LHCN-M2 (cell line): Measurements from ENCODE around the gene TTC9B. TPM values are rescaled to one million over a fixed set of nuclear protein-coding genes. Genes with fewer than 3 reads are reported as not detected.

Experiments
- DNase-seq: peaks from one replicate; pipeline ENCODE4 v3.0.0-alpha.2; 2012; ENCODE audit warnings: low read depth
- polyA plus RNA-seq: library from polyadenylated mRNA; unstranded; fragments of >200 nt; gene quantifications from one replicate; pipeline ENCODE4 v1.2.1, GENCODE V29; 2012; ENCODE audit warnings: missing spikeins
- total RNA-seq: library from RNA; depleted of rRNA; stranded (reverse); fragments of >200 nt; gene quantifications from 2 replicates; pipeline ENCODE4 v1.2.3, GENCODE V29; 2014; rRNA removed

TTC9B gene
- not detected in 2 replicates for total RNA-seq
- polyA plus RNA-seq, result 0.05 TPM

DNA sequence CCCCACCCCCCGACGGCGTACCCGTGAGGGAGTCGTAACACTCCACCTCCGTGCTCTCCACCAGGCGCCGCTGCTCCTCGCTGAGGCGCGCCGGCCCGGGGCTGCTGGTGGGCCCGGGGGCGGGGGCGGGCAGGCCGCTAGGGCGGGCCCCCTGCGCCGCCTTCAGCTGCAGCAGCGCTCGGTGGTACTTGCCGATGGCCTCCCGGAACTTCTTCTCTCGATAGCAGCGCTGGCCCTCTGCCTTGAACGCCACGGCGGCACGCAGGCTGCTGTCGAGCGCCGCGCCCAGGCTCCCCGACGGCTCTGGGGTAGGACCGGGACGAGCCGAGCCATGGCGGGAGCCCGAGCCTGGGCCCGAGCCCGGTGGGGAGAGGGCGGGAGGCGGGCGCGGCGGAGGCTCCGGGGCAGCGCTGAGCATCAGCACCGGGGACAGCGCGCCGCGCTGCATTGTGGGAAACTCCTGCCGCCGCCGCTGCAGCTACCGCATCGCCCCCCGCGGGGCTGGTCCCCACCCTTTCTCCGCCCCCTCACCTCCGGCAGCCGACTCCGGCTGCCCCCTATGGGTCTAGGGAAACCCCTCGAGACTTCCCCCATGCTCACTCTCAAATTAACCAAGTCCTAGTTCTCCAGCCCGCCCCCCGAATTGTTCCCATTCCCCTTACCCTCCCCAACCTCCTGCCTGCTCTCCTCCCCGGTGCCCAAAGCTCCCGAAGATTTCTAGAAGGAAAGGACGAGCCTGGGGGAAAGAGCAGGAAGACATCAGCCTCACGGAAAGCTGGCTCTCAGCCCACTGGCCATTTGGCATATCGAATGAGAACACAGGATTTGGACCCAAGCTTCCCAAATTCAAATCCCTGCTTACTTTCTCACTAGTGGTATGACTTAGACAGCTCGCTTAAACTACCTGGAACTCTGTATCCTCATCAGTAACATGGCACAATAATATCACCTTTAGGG lies at the start of gene TTC9B:
TSS of gene TTC9B (minus strand) at position 451 of the 957 bp plus-strand sequence. CDS start at position 448, 3 bp downstream.
- no peak for DNase-seq

DNA sequence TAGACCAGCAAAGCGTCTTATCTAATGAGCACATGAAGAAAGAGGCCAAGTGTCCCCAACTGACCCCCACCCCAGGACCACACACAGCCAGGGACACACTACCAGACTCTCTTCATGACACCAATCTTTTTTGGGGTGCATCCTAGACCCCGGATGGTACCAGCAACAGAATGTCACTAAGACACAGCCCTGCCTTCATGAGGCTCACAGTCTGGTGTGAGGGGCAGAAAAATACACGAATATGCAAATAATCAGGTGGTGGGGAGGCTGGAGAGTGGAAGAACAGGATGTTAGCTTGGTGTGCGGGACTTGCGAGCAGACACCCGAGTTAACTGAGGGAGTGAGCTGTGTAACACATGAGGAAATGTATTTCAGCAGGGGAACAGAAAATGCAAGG lies 49.4 kb upstream of the TTC9B start:
- DNase-seq, result no peak

DNA sequence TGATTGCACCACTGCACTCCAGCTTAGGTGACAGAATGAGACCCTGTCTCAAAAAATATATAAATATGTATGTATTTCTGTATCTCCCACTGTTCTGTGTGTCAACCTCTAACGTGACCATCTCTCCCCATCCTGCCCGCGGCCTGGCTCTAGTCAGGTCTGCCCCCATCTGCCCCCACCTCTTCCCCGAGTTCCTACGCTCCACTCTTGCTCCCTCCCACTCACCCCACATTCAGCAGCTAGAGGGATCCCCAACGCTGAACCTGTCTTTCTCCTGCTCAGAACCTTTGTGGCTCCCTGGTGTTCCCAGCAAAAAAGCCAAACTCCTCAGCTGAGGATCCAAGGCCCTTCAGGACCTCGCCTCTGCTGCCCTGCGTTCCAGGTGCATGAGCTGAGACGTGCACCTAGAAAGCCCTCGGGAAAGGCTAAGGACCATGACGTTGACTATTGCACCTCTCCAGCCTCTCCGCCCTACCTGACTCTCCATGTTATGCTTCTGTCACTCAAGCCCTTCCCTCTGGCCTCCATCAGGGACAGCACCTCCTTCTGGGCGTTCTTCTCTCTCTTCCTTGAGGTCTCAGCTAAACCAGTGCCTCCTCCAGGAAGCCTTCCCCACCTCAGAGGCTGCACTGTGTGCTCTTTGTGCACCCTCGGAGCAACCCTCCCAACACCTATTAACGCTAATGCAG lies 48.9 kb upstream of the TTC9B start:
- no peak for DNase-seq

DNA sequence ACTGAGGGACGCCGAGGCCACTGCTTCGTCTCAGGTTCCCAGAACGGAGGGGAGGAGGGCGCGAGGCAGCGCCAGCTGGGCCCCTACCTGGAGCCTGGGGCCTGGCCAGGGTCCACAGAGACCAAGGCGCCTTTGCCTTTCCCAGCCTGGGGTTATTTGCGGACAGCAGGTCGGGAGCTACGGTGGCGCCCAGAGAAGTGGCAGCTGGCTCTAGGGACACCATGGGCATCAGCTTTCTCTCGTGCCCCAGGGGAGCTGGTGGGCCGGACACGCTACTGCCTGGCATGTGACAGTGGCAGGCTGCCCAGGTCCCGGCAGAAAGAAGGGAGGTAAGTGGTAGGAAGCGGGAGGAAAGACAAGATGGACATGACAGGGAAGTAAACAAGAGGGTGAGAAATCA lies 47.9 kb upstream of the TTC9B start:
- DNase-seq, result no peak

DNA sequence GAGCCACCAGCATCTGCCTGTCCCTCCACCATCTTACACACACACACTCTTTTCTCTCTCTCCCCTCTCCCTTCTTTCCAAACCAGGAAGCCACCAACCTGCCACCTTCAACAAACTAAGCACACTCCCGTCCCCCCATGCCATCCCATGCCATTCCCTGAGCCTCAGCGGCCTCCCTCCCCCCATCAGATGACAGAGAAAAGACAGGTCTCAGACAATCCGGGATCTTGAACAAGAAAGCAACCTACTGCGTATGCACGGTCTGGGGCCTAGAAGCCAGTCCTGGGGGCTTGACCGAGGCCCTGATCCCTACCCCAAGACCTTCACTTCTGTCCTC lies 47.5 kb upstream of the TTC9B start:
- no peak for DNase-seq

DNA sequence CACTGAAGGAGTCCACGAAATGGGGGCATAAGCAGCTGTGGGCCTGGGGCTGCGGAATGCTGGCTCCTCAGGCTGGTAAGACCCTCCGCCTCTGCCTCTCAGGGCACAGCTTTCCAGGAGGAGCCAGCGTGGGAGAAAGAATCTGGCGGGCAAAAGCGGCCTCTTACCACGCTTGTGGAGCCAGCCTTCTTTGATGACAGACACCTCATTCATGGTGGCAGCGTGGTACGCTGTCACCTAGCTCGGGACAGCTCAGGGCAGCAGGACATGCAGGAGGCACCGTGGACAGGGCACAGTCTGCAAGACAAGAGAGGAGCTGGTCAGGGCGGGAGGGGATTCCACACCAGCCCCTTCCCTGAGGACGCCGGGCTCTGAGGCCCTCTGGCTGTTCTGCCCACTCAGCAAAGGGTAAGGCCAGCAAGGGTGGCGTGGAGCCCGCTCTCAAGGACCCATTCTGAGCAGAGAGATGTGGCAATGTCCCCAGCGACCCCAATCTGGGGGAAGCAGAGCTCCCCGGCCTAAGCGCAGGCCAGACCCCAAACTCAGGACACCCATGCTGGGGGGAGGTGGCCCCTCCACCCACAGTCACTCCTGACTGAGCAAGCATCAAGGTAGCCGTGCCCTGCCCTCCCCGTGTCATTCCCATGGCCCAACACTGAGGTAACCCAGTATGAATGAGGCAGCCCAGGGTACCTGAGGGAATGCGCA lies 47.0 kb upstream of the TTC9B start:
- no peak for DNase-seq

DNA sequence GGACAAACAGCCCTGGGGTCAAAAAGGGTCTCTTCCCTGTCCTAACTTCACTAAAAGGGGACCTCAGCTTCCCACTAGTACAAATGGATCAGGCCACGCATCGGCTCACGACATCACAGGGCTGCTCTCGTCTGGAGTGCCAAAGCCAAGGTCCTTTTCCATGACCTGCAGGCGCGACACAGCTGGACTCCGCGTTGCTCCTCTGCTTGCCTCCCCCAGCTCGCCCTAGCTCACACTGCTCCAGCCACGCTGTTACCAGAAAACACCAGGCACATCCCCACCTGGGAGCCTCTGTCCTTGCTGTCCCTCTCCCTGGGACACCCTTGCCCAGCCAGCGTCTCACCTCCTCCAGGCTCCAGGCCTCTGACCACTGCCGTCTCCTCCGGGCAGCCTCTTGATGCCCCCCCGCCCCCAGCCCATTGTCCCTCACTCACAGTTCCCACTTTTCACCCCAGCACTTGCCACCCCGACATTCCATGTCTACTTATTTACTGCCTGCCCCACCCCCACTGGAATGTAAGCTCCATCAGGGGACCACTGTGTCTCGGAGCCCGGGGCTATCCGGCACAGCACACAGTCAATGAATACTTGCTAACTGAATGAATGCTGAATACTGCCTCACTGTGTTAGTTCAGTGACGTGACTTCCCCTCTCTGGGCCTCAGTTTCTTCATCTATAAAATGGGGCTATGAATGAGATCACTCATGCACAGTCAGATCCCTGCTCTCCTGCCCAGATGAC lies 46.3 kb upstream of the TTC9B start:
- DNase-seq, result no peak

DNA sequence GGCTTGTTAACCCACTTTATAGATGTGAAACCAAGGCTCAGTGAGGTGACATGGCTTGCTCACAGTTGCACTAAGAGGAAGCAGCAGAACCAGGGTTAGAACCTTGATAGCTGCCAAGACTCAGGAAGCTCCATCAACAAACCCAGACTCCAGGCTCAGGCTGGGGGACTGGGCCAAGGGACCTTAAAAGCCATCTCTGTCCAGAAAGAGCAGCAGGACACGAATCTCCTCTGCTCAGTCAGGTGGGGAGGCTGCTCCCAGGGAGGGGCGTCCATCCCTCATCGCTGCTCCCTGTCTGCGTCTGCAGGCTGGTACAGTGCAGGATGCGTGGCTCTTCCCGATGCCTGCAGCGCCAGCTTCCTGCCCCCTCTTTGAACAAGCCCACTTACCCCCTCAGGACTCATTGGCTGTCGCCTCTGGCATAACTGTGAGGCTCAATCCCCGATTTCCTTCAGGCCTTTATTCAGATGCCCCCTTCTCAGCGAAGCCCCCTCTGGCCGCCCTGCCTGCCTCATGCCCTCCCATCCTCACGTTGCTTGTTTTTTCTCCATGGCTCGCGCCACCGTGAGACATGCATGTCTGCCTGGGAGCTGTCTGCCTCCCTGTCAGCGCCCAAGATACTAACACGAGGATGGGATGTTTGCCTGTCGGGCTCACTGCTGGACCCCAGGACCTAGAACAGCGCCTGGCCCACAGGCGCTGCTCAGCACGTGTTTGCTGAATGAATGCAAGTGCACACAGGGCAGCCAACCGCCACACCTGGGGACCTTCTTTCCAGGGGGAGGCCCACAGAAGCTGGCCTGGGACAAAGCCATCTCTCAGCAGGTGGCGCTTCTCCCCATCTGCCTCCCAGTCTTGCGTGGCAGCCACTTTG lies 45.5 kb upstream of the TTC9B start:
- no peak for DNase-seq

DNA sequence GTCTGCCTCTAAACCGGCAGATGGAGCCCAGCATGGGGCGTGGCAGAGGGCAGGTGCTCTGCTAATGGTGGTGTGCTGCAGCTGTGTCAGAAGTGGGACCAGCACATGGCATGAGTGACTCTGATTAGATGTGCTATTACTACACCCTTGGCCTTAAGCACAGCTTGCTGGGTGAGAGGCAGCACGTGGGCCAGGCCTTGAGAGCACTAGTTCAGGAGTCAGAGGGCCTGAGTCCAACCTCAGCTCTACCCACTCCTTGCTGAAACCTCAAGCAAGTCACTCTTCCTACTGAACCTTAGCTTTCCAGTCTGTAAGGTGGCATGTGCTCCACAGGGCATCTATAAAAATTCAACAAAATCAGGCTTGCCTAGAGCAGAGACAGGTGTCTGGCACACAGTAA lies 44.2 kb upstream of the TTC9B start:
- DNase-seq, result no peak

DNA sequence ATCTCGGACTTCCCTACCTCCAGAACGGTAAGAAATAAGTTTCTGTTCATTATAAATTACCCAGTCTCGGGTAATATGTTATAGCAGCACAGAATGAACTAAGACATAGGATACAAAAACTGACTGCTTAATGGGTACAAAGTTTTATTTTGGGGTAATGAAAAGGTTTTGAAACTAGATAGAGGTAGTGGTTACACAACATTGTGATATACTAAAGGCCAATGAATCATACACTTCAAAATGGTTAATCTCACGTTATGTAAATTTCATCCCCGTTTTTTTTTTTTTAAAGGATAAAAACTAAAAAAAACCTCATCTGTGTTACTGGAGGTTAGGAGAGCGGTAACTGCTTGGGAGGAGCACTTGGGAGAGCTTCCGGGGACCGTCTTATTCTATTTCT lies 43.4 kb upstream of the TTC9B start:
- DNase-seq, result no peak

DNA sequence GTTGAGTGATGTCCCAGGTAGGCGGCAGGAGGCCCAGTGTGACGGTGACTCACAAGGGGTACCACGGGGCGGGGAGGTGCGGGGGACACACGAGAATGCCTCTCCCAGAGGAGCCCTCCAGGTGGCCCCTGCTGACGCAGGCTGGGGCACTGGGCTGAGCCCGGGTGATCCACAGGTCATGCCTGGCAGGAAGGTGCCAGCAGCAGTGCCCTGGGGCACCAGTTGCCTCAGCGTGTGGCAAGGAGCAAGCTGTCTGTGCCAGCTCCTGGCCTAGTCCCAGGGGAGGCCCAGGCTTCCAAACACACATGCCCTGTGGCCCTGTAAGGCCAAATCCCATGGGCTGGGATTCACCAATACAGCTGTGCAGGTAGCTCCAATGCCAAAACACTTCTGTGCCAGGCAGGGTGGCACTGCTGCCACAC lies 38.9 kb upstream of the TTC9B start:
- no peak for DNase-seq

DNA sequence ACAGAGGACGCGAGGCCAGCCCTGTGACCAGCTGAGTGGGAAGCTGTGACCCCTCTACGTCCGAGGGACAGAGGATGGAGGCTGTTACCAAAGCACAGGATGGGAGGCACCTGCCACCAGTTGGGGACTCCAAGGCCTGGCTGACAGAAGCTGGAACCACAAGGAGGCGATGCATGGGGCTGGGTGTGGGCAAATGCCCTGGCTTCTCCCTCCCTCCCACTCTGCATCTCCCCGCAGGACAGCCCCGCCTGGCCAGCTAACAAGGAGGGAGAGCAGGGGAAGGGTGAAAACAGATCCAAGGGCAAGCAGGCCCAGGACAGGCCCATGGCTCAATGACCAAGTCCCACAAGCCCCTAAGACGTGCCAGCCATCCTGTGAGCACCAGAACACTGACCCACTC lies 38.3 kb upstream of the TTC9B start:
- no peak for DNase-seq

DNA sequence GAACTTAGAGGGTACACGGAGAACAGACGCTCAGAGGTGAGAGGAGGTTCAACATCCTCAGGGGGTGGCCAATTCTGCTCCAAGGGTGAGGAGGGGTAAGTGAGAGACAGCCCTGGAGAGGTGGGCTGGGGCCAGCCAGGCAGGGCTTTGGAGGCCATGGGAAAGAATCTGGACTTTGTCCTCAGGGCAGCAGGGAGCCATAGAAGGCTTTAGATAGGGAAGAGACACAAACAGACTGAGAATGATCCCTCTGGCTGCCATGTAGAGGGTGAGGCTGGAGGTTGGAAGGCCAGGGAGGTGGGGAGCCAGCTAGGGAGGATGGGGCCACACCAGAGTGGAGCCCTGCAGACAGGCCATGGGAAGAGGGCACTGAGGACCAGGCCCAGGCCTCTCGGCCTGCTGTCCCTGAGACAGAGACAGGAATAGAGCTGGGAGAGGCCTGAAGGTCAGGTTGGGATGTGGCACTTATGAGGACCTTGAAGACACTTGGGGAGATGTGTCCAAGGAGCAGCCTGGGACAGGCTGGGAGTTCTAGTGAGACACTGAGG lies 37.5 kb upstream of the TTC9B start:
- DNase-seq, result no peak

DNA sequence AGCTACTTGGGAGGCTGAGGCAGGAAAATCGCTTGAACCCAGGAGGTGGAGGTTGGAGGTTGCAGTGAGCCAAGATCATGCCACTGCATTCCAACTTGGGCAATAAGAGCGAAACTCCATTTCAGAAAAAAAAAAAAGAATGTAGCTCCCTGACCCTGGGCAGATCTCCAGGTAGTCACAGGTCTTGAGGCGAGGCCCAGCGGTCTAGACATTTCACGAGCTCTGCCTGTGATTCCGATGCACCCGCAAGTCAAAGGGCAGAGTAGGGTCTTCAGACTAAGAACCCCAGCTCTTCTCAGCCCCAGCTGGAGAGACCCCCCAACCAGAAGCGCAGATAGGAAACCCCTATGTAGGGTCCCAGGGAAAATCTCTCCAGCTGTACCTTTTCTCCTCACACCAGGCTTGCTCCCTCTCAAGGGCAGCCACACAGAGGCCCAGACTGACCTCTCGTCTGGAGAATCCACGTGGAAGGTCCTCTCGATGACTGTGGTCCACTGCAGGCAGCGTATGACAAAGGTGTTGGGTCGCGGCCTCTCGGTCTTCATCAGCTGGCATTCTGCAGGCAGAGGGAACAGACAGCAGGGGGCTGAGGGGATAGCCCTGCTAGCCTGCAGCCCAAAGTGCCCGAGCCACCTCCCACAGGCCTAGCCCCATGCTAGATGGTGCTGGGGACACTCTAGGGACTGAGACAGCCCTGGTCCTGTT lies 36.7 kb upstream of the TTC9B start:
- no peak for DNase-seq

DNA sequence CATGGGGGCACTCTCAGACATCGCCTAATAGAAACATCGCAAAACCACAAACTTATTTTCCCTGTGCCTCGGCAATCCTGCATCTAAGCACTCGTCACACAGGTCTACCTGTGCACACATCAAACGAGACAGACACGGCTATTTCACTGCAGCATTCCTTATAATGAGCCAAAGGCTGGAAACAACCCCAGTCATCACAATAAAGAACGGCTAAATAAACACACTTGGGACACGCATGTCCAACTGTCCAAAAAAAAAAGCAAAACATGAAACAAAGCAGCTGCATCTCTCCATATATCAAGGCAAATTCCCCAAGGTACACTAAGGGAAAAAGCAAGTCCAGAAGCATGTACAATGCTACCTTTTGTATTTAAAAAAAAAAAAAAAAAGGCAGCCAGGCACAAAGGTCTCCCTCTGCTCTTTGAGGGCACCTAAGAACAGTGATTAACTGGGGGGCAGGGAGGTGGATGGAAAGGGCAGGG lies 35.5 kb upstream of the TTC9B start:
- no peak for DNase-seq

DNA sequence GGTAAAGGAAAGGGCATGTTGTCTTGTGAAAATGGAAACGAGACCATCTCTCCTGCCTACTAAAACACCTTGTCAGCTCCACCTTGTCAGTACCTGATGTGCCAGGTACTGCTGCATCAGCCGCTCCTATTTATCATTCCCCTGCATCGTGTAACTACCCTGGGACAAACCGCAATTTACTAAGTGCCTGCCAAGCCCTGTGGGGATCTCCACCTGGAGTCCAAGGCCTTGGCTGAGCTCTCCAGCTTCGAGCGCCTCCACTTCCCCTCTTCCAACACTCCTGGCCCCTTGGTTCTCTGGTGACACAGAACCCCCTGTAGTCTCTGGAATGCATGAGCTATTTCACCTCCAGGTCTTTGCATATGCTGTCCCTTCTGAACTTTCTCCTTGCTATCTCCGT lies 34.2 kb upstream of the TTC9B start:
- no peak for DNase-seq

DNA sequence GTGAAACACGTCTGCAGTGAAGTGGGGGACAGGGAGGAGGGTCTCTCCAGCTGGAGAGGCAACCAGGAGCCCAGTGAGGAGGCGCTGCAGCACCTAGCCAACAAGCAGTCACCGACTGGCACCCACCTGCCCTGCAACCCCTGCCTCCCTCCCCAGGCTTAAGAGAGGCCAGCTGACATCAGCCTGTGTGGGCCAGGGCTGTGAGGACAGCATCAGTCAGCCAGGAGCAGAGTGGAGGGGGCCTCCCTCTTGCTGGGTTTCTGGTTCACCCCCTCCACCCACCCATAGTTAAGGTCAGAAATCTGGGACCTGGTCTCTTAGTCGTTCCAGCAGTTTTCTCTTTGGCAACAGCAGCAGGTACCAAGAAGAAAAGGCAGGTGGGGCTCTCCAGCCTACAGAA lies 33.8 kb upstream of the TTC9B start:
- DNase-seq, result no peak

DNA sequence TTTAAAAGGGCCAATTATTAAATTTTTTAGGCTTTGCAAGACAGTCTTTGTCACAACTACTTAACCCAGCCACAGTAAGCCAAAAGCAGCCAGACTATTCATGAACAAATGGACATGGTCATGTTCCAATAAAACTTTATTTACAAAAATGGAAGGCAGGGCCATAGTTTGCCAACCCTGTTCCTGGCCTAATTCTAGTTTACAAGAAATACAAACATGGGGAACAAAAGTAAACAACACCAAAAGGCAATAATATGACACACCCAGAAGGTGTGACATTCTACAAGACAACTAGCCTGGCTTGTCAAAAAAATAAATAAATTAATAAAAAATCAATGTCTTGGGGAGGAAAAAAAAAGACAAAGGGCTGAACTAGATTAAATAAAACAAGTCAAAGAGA lies 33.1 kb upstream of the TTC9B start:
- no peak for DNase-seq

DNA sequence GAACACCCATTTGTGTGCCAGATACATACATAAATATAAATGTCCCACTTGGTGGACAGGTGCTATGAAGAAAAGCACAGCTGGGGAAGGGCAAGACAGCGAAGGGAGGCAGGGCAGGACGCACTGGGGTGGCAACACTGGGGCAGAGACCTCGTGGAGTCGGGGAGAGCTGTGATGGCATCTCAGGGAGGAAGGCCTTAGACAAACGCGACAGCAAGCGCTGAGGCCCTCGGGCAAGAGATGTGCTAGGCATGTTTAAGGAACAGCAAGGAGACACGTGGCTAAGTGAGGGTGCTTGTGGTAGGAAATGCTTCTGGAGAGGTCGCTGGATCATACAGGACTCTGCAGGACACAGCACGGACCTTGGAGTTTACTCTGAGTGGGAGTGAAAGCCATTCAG lies 31.6 kb upstream of the TTC9B start:
- no peak for DNase-seq

DNA sequence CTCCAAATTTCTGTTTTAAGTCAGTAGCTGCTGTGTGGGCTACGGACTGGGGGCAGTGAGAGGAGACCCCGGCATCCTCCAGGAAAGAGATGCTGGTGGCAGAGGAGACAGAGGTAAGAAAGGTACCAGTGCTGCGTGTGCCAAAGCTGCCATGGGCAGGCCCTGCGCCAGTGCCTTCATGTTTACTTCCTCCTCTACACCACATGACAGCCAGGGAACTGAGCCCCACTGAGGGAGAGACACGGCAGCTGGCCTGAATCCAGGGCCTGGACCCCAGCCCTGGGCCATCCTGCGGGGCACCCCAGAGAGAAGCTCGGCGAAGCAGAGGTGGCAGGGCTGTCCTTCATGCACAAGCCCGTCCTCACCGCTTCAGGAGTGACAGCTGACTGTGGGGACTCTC lies 31.0 kb upstream of the TTC9B start:
- no peak for DNase-seq
